ENCODE results near the gene STYX. TPM values are rescaled to one million over a fixed set of nuclear protein-coding genes. Genes with fewer than 3 reads are reported as not detected.
A peak's percentile ranks its signal among the peaks of the same experiment; 100 is the strongest.

Gene STYX
- total and polyA plus RNA-seq, 2 experiments from 2014 or later: 23.3 to 40.2 TPM

GRCh38 chr14:52706724-52707706 is 23.0 kb upstream of the STYX start, which contains the start of gene PSMC6:
Gene PSMC6, plus strand, starts transcription at chr14:52707200. Its CDS starts 20 bp downstream, at chr14:52707220.
- peak within 1 kb of the TSS; percentile 97 for H3K4me3 ChIP-seq

GRCh38 chr14:52711666-52712065 is 18.3 kb upstream of the STYX start:
- H3K36me3 Mint-ChIP-seq (ENCODE audit: low read depth): peaks cover 87% of the 10 kb centered on the region
- H3K4me2 ChIP-seq: no peak overlapping the region
- TF ChIP-seq STAT1 (IDR thresholded peaks at IDR 0.05; ENCODE audit: unreplicated experiment) (no peak), CTCF (conservative IDR thresholded peaks at IDR 0.05; ENCODE audit: low read depth in 2 of 2) (no peak), ZNF331 (CRISPR knock-in tag; IDR thresholded peaks at IDR 0.05; ENCODE audit: low read depth) (no peak), ZNF114 (CRISPR knock-in tag; IDR thresholded peaks at IDR 0.05) (no peak), JUNB (IDR thresholded peaks at IDR 0.05; ENCODE audit: unreplicated experiment) (no peak), EZH2 (IDR thresholded peaks at IDR 0.05; ENCODE audit: low read depth, unreplicated experiment) (no peak), NANOG (IDR thresholded peaks at IDR 0.05; ENCODE audit: borderline replicate concordance) (no peak), ETS1 (IDR thresholded peaks at IDR 0.05) (no peak), REST (IDR thresholded peaks at IDR 0.05; ENCODE audit: unreplicated experiment) (no peak)

More at GRCh38 chr14:52706724-52707706, 23.0 kb upstream of the STYX start, which contains the start of gene PSMC6:
- Mint-ChIP-seq H3K27ac (peak within 1 kb of the TSS; percentile 99), H3K9me3 (no peaks in the 10 kb centered on the region; the same call in 2 of the 3 replicates), H3K4me1 (peaks cover 16% of the 10 kb centered on the region), H3K27me3 (ENCODE audit: insufficient read depth, low read depth, poor library complexity) (peaks cover 7% of the 10 kb centered on the region), H3K36me3 (ENCODE audit: low read depth) (peaks cover 46% of the 10 kb centered on the region), H3K4me3 (peak within 1 kb of the TSS; percentile 100)
- Histone ChIP-seq H3K36me3 (ENCODE audit: insufficient read depth) (peaks cover 32% of the 10 kb centered on the region), H3K4me1 (ENCODE audit: insufficient read depth) (peaks cover 10% of the 10 kb centered on the region), H4K20me1 (replicated peaks; ENCODE audit: insufficient read depth) (no peaks in the 10 kb centered on the region; the same call in 1 of the 2 replicates), H3F3A (replicated peaks; ENCODE audit: low read depth) (0 out of 2 replicates have a peak, but pooled peaks cover 4% of the 10 kb centered on the region), H3K27ac (ENCODE audit: low read depth) (peak within 1 kb of the TSS; percentile 96), H2AFZ (peak within 1 kb of the TSS; percentile 94; the same call in 1 of the 2 replicates), H3K79me2 (replicated peaks; ENCODE audit: insufficient read depth) (peaks cover 48% of the 10 kb centered on the region), H3K4me2 (peak within 1 kb of the TSS; percentile 94), H3K9me2 (ENCODE audit: insufficient read depth) (no peaks in the 10 kb centered on the region), H3K27me3 (ENCODE audit: insufficient read depth) (no peaks in the 10 kb centered on the region)
- TF ChIP-seq POLR2AphosphoS5 (IDR thresholded peaks at IDR 0.05; ENCODE audit: low read depth) (peak; percentile 97), ETS1 (IDR thresholded peaks at IDR 0.05) (peak; percentile 63; the same call in 1 of the 2 replicates), CREB1 (CRISPR knock-in tag; IDR thresholded peaks at IDR 0.05; ENCODE audit: low read depth) (no peak), NANOG (IDR thresholded peaks at IDR 0.05; ENCODE audit: borderline replicate concordance) (no peak)
- peak; percentile 98 for ATAC-seq
- DNase-seq (ENCODE audit: low spot score): peak; percentile 96

More at GRCh38 chr14:52711666-52712065, 18.3 kb upstream of the STYX start:
- peaks cover 60% of the 10 kb centered on the region for H3K36me3 ChIP-seq (ENCODE audit: insufficient read depth)
- H3K4me1 Mint-ChIP-seq: peaks cover 11% of the 10 kb centered on the region; the same call in 2 of the 3 replicates
- H3K27me3 Mint-ChIP-seq (ENCODE audit: insufficient read depth, low read depth, poor library complexity): peaks cover 3% of the 10 kb centered on the region
- ATAC-seq (no peak), DNase-seq (ENCODE audit: low spot score) (no peak)
- no peaks in the 10 kb centered on the region for H3K27me3 ChIP-seq (ENCODE audit: insufficient read depth)
- H3K79me2 ChIP-seq (replicated peaks; ENCODE audit: insufficient read depth): peaks cover 48% of the 10 kb centered on the region
- no peaks in the 10 kb centered on the region; the same call in 1 of the 2 replicates for H4K20me1 ChIP-seq (replicated peaks; ENCODE audit: insufficient read depth)
- no peak overlapping the region for H3K4me3 Mint-ChIP-seq
- no peaks in the 10 kb centered on the region for H3K9me2 ChIP-seq (ENCODE audit: insufficient read depth)
- no peak overlapping the region for H3K27ac Mint-ChIP-seq
- H3K4me3 ChIP-seq: no peak overlapping the region
- no peak overlapping the region for H2AFZ ChIP-seq
- no peaks in the 10 kb centered on the region; the same call in 2 of the 3 replicates for H3K9me3 Mint-ChIP-seq
- peaks cover 6% of the 10 kb centered on the region for H3K4me1 ChIP-seq (ENCODE audit: insufficient read depth)
- 0 out of 2 replicates have a peak, but pooled peaks cover under 1% of the 10 kb centered on the region for H3F3A ChIP-seq (replicated peaks; ENCODE audit: low read depth)
- no peak overlapping the region for H3K27ac ChIP-seq (ENCODE audit: low read depth)

Measured in GM23338 (cell line).